Activated CD4-positive, alpha-beta T cell treated with anti-CD3 and anti-CD28 coated beads for 48 hours (primary cell): ENCODE measurements around the gene UTP18.
A peak's percentile ranks its signal among the peaks of the same experiment; 100 is the strongest.
"Not testable (repeated sequence)": the region's sequence is repeated elsewhere in the genome, so short reads cannot be mapped to it uniquely, and the experiment has no call there.

Experiments used
- DNase-seq: peaks from one replicate; pipeline ENCODE4 v3.0.0-alpha.2; 2020

Gene UTP18

GRCh38 chr17:51259564-51260236 is 646 bp upstream of the UTP18 start, which contains the start of gene MBTD1:
Gene MBTD1, minus strand, starts transcription at chr17:51260049. Its CDS starts 34,888 bp downstream, at chr17:51225161.
- DNase-seq = peak; percentile 97

- DNase-seq = no peak
These were observed 948 bp downstream of the UTP18 start for GRCh38 chr17:51261024-51261963.

- DNase-seq = no peak
These were observed 2.7 kb downstream of the UTP18 start for GRCh38 chr17:51263006-51263405.

- DNase-seq = not testable (repeated sequence)
These were observed 4.1 kb downstream of the UTP18 start for GRCh38 chr17:51264466-51264865.

GRCh38 chr17:51269991-51270390 is 9.6 kb downstream of the UTP18 start:
- no peak for DNase-seq

DNA sequence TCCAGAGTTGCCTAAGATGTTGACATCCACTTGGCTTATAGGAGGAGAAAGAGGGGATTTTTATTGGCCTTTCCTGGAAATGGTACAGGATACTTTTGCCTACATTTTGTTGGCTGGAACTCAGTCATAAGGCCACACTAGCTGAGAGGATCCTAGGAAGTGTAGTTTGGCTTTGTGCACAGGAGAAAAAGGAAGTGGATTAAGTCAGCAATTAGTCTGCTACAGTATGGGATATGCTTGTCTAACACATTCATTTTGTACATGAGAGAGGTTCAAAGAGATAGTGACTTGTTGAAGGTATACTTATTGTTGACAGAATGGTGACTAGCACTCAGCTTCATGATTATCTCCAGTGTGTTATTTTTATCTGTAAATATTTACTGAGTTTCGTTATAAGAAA is 10.3 kb downstream of the UTP18 start:
- DNase-seq = no peak

DNA sequence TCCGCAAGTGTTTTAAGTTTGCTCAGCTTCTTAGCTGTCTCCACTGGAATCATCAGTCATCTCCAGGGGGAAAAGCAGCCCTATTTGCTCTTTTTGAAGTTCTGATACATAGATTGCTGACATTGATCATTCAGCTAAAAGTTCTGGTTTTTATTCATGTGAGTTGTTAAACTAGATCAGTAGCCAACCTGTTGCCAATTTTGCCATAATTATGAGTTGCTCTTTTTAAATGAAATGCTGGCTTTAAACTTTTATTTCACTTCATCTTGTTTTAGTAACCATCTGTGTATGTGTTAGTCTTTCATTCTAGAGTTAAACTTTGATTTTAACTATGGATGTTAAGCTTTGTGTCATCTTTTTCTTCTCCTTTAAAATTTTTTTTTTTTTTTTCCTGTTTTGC is 12.5 kb downstream of the UTP18 start:
- DNase-seq = no peak

- DNase-seq = no peak
These were observed 15.0 kb downstream of the UTP18 start for GRCh38 chr17:51275381-51275780.

GRCh38 chr17:51279183-51279582 is 18.8 kb downstream of the UTP18 start:
- DNase-seq = no peak

- DNase-seq = no peak
These were observed 27.1 kb downstream of the UTP18 start for GRCh38 chr17:51287412-51287811.

- no peak for DNase-seq
These were observed 29.4 kb downstream of the UTP18 start for GRCh38 chr17:51289696-51290111.

- not testable (repeated sequence) for DNase-seq
These were observed 34.0 kb downstream of the UTP18 start for GRCh38 chr17:51294338-51294737.

- DNase-seq = no peak
These were observed 38.4 kb downstream of the UTP18 start for GRCh38 chr17:51298508-51299371.

DNA sequence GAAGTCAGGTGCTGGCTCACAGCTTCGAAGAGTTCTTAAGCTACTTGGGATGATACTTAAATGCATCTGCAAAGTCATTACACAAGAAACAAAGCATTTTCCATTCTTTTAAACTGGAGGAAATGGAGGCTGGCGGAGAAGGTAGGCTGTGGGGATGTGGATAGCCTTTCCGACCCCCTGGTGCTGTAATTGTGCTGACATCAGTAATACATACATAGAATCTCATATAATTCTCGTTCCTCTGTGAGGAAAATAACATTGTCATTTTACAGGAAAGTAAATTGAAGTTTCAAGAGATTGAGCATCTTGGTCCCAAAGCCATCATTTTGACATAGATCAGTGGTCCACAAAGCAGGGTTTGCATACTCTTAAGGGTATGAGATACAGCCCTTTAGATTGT is 39.5 kb downstream of the UTP18 start:
- DNase-seq = no peak

GRCh38 chr17:51305182-51305581 is 44.8 kb downstream of the UTP18 start:
- no peak for DNase-seq

DNA sequence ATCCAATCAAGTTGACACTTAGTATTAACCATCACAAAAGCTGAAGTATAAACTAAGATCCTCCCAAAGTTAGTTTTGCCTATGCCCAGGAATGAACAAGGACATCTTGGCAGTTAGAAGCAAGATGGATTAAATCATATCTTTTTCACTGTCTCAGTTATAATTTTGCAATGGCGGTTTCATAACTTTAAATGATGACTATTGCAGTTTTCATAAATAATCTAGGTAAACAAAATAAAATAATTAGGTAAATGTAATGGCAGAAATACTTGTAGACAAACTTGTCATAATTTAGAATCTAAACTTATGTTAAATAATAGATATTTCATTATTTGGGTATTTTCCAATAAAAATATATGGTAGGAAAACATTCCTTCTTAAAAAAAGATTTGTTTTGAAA is 51.7 kb downstream of the UTP18 start:
- not testable (repeated sequence) for DNase-seq

DNA sequence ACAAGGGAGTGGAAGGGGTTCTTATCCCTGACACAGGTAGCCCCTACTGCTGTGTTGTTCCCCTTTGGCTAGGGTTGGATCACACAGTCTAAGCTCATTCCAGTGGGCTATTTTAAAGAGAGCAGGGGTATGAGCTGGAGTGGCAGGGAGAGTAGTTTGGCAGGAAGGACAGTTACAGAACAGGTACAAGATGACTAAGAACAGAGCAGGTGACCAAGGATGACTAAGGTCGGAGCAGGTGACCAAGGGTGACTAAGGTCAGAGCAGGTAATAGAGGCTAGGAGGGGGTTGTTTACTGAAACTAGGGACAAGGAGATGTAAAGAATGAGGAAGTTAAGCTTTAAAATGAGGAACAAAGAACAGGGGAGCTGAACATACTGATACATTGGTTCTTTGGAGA is 58.8 kb downstream of the UTP18 start:
- DNase-seq = no peak

GRCh38 chr17:51322390-51323029 is 62.2 kb downstream of the UTP18 start:
- DNase-seq = no peak

GRCh38 chr17:51325471-51325870 is 65.1 kb downstream of the UTP18 start:
- no peak for DNase-seq

- not testable (repeated sequence) for DNase-seq
These were observed 70.6 kb downstream of the UTP18 start for GRCh38 chr17:51330861-51331503.

- no peak for DNase-seq
These were observed 74.8 kb downstream of the UTP18 start for GRCh38 chr17:51335006-51335590.
